Upper lobe of right lung (tissue), 1 donor: ENCODE results near the gene PPP1R26. TPM values are rescaled to one million over a fixed set of nuclear protein-coding genes. Genes with fewer than 3 reads are reported as not detected.
A peak's percentile ranks its signal among the peaks of the same experiment; 100 is the strongest.

Source experiments
- ATAC-seq: fragments of 200-7000 bp; cut with Tn5 transposase; one replicate; pipeline ENCODE4 v1.9.1; 2020; ENCODE audit warnings: mild to moderate bottlenecking, moderate library complexity
- DNase-seq: peaks from one replicate; pipeline ENCODE4 v3.0.0-alpha.2; 2020
- H3K27ac ChIP-seq: fragments of 200-600 bp; one replicate; pipeline ENCODE4 v1.8.0; 2022
- H3K27me3 ChIP-seq: fragments of 200-600 bp; one replicate; pipeline ENCODE4 v1.8.0; 2022; ENCODE audit warnings: mild to moderate bottlenecking
- H3K36me3 ChIP-seq: fragments of 200-600 bp; one replicate; pipeline ENCODE4 v1.8.0; 2022
- H3K4me1 ChIP-seq: fragments of 200-600 bp; one replicate; pipeline ENCODE4 v1.8.0; 2022
- H3K4me3 ChIP-seq: fragments of 200-600 bp; one replicate; pipeline ENCODE4 v1.8.0; 2022; ENCODE audit warnings: mild to moderate bottlenecking
- H3K9me3 ChIP-seq: fragments of 200-600 bp; one replicate; pipeline ENCODE4 v1.8.0; 2022
- intact Hi-C: fragments of 100-400 bp; cut with DNase I; formaldehyde crosslinking; loops from one replicate; pipeline ENCODE4 v1.11.0; 2022
- total RNA-seq: library from RNA; stranded (reverse); fragmentation: NEBNext Ultra II Directional; extraction: Animal tissue kit (Norgen Biotek cat#: 25700); gene quantifications from one replicate; pipeline ENCODE4 v1.2.1, GENCODE V29; 2021
- TF ChIP-seq, protein P1 (sequence below): fragments of 200-600 bp; IDR thresholded peaks from one replicate; pipeline ENCODE4 v1.8.0; 2022; ENCODE audit warnings: antibody characterized with exemption
- donor health status: DM: no; HTN: yes; CAD: no; lungs with severe emphysema.

PPP1R26 gene
- total RNA-seq, 1 donor from 2014 or later = 27.5 TPM

DNA sequence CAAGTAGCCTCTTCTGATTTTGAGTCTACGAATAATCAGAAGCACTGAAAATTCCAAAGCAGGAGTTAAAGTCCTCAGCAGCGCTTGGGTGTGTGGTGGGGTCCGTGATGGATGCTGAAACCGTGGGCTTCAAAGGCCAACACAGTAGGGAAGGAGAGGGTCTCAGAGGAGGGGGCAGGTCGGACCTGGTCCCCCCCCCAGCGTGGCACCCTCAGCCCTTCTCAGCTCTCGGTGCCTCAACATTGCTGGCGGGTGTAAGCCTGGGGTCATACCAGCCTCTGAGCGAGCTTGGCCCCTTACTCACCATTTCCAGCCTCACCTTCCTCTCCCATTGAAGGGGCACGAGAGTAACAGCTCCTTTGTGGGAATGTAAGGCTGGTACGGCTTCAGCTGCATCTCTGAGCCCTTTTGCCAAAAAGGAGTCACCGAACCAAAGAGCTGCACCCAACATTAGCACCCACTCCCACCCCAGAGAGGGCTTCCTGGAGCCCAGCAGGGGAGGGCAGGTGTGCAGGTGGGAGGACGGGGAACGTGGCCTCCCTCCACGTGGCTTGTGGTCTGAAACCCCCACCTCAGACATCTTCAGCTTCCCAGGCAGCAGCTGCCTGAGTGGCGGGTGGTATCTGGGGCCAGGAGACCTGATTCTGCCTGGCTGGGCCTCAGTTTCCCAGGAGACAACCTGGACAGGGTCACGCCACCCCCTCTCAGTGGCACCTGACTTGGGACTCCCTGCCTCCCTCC lies 34.9 kb downstream of the PPP1R26 start:
- H3K4me1 ChIP-seq = no peaks in the 10 kb centered on the region
- DNase-seq = peak; percentile 46
- ATAC-seq = no peak
- H3K9me3 ChIP-seq = no peaks in the 10 kb centered on the region
- TF ChIP-seq, protein P1, sequence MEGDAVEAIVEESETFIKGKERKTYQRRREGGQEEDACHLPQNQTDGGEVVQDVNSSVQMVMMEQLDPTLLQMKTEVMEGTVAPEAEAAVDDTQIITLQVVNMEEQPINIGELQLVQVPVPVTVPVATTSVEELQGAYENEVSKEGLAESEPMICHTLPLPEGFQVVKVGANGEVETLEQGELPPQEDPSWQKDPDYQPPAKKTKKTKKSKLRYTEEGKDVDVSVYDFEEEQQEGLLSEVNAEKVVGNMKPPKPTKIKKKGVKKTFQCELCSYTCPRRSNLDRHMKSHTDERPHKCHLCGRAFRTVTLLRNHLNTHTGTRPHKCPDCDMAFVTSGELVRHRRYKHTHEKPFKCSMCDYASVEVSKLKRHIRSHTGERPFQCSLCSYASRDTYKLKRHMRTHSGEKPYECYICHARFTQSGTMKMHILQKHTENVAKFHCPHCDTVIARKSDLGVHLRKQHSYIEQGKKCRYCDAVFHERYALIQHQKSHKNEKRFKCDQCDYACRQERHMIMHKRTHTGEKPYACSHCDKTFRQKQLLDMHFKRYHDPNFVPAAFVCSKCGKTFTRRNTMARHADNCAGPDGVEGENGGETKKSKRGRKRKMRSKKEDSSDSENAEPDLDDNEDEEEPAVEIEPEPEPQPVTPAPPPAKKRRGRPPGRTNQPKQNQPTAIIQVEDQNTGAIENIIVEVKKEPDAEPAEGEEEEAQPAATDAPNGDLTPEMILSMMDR = no peak
- H3K4me3 ChIP-seq = no peak overlapping the region
- H3K36me3 ChIP-seq = no peaks in the 10 kb centered on the region
- intact Hi-C loops = no loop called here
- no peak overlapping the region for H3K27ac ChIP-seq
- H3K27me3 ChIP-seq = no peaks in the 10 kb centered on the region

DNA sequence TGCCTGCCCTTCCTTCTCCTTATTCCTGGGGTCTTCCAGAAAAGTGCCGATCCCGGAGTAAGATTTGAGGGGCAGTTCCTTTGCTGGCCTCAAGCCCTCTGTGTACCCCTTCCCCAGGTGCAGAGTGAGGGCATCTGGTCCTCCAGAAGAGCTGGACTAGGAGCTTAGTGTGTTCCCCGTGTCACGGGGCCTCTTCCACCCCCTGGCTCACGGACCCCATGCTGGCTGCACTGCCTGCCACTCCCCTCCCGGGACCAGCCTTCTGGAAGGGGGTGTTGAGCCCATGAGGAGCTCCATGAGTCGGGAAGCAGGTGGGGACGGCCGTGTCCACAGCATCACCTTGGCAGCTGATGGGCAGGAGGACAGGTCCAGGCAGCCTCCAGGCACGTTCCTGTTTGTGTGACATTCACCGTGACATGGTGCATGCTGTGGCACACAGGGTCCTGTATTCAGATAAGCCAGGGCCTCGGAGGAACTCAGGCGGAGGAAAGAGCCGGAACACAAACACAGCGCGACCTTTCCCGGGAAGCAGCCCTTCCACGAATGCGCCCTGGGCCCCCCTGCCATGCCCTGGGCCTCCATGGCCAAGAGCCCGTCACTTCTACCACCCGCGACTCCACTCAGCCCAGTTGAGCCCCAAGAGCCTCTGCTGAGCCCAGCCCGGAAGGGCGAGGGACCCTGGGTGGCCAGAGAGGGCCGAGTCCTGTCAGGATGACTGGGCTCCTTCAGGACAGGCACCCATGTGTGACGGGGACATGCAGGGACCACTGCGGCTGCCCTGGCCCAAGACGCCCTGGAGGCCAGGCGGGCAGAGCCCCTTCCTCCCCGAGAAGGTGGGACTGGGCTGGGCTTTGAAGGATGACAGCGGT lies 35.7 kb downstream of the PPP1R26 start:
- H3K27me3 ChIP-seq = no peaks in the 10 kb centered on the region
- peak; percentile 31 for ATAC-seq
- intact Hi-C loops = no loop called here
- H3K36me3 ChIP-seq = no peaks in the 10 kb centered on the region
- no peaks in the 10 kb centered on the region for H3K9me3 ChIP-seq
- H3K4me3 ChIP-seq = no peak overlapping the region
- H3K27ac ChIP-seq = no peak overlapping the region
- DNase-seq = peak; percentile 48
- TF ChIP-seq, protein P1 = no peak
- H3K4me1 ChIP-seq = no peaks in the 10 kb centered on the region

DNA sequence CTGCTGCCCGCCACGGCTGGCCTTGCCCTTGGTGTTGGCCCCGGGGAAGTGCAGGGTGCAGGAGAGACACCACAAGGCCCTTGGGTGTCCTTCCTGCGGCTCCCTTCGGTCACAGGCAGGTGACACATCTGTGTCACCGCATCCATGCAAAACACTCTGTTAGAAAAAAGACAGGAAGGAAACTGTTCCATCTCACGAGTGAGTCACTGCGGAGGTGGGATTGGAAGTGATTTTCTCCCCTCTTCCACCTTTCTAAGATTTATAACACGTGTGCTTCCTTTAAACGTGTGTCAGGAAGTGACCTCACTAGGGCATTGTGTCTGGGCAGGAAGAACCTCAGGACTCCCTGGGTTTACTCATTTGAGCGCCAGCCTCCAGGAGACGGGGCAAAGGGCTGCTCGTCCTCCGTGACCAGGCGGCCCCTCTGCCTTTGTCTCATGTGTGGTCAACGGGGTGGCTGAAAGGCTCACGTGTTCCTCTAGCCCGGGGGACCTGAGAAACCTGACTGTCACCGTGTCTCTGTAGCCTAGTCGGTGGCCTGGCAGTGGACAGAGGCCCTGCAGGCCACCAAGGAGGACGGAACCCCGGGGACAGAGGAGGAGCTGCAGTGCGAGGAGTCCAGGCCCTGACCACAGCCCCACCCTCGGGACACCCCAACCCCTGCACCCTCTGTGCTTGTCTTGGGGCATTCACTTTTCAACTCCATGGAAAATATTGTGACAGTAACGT lies 36.7 kb downstream of the PPP1R26 start:
- H3K4me1 ChIP-seq = no peaks in the 10 kb centered on the region
- DNase-seq (peak; percentile 51), ATAC-seq (no peak)
- H3K27me3 ChIP-seq = no peaks in the 10 kb centered on the region
- H3K27ac ChIP-seq = no peak overlapping the region
- H3K36me3 ChIP-seq = no peaks in the 10 kb centered on the region
- TF ChIP-seq, protein P1 = no peak
- intact Hi-C loops = no loop called here
- H3K9me3 ChIP-seq = no peaks in the 10 kb centered on the region
- no peak overlapping the region for H3K4me3 ChIP-seq

DNA sequence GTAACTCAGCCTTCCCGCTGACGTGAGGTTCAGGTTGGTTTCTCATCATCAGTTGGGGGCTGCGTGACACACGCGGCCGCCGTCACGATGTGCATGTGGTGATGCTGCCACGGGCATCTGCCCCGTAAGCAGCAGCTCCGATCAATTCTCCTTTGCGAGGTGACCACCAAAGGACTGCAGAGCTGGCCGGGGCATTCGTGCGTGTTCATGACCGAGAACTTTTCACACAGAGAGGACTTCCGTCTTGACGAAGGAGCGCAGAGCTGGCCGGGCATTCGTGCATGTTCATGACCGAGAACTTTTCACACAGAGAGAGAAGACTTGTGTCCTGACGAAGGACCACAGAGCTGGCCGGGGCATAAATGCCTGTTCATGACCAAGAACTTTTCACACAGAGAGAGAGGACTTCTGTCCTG lies 37.8 kb downstream of the PPP1R26 start:
- TF ChIP-seq, protein P1 = no peak
- H3K4me1 ChIP-seq = no peaks in the 10 kb centered on the region
- H3K9me3 ChIP-seq = no peaks in the 10 kb centered on the region
- H3K4me3 ChIP-seq = no peak overlapping the region
- H3K27ac ChIP-seq = no peak overlapping the region
- intact Hi-C loops = no loop called here
- ATAC-seq = no peak
- H3K27me3 ChIP-seq = no peaks in the 10 kb centered on the region
- no peaks in the 10 kb centered on the region for H3K36me3 ChIP-seq
- peak; percentile 60 for DNase-seq

DNA sequence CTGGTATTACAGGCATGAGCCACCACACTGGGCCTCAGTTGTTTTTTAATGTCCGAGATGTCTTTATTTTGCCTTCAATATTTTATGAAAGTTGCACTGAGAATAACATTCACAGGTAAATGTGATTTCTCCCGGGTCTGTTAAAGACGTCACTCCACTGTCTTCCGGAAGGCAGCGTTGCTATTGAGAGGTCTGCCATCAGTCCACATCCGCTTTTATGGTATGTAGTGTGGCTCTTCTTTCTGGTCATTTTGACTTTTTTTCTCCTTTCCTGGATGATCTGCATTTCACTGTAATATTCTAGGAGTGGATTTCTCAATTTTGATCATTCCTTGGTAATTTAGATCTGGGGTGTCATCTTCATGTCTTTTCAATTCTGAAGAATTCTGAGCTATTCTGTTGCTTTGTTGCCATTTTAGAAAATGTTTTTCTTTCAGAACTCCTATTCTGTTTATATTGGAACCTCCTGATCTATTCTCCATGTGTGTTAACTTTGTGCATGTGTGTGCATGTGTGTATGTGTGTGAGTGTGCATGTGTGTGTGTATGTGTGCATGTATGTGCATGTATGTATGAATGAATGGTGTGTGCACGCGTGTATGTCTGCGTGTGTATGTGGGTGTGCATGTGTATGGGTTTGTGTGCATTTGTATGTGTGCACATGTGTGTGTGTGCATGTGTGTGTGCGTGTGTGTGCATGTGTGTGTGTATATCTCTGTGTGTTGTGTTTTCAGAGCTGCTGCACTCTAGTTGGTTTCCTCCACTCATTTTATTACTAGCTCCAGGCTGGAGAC lies 39.8 kb downstream of the PPP1R26 start:
- Histone ChIP-seq H3K4me1 (no peaks in the 10 kb centered on the region), H3K4me3 (no peak overlapping the region), H3K36me3 (no peaks in the 10 kb centered on the region), H3K27ac (no peak overlapping the region), H3K9me3 (no peaks in the 10 kb centered on the region), H3K27me3 (no peaks in the 10 kb centered on the region)
- ATAC-seq (no peak), DNase-seq (no peak)
- TF ChIP-seq, protein P1 = no peak
- intact Hi-C loops = no loop called here
